HTR-8/SVneo (cell line): ENCODE measurements around the gene KSR1.
"Not testable (repeated sequence)": the region's sequence is repeated elsewhere in the genome, so short reads cannot be mapped to it uniquely, and the experiment has no call there.

Experiments used
- DNase-seq: peaks from one replicate; pipeline ENCODE4 v3.0.0; 2011; ENCODE audit warnings: low spot score, mixed read lengths; ENCODE audit not compliant: insufficient read length
- FAIRE-seq: peaks from 2 replicates; lab custom pipeline; 2011; peaks lifted over from hg19 to GRCh38; lab: Jason Lieb, UNC

The KSR1 gene

GRCh38 chr17:27663936-27664605, 207.8 kb downstream of the KSR1 start:
- DNase-seq: no peak
- no peak for FAIRE-seq

DNA sequence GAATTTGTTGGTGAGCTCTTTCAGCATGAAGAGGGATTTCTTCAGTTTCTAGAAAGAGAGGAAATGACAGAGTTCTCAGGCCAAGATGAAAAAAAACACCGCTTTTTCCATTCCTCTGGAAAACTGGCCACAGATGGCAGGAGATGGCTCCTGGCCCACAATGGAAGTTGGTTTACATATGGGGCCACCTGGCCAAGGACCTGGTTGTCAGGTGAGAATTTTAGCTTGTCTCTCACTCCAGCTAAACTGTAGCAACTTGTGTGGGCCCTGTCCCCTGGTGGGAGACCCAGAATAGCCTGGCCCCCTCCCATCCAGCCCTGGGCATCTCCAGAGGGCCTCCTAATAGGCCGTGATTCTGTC, 208.3 kb downstream of the KSR1 start:
- DNase-seq (no peak), FAIRE-seq (no peak)

DNA sequence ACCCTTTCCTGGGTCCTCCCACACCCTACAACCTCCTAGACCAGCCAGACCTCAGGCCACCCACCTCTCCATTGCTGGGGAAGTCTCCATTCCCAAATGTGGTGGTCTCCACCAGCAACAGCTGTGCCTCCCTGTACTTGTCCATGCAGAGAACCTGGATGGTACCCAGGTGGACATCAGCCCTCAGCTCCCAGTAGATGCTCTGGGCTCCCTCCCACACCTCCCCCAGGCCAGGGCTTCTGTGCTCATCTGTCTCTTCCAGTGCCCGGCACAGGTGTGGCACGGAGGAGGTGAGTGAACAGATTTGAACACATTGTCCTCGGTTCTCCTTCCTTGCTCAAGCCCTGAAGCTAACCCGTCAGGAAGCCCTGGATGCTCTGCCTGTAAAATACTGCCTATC, 209.3 kb downstream of the KSR1 start:
- DNase-seq (no peak), FAIRE-seq (no peak)

GRCh38 chr17:27666270-27666669, 210.0 kb downstream of the KSR1 start:
- DNase-seq, FAIRE-seq: not testable (repeated sequence)

DNA sequence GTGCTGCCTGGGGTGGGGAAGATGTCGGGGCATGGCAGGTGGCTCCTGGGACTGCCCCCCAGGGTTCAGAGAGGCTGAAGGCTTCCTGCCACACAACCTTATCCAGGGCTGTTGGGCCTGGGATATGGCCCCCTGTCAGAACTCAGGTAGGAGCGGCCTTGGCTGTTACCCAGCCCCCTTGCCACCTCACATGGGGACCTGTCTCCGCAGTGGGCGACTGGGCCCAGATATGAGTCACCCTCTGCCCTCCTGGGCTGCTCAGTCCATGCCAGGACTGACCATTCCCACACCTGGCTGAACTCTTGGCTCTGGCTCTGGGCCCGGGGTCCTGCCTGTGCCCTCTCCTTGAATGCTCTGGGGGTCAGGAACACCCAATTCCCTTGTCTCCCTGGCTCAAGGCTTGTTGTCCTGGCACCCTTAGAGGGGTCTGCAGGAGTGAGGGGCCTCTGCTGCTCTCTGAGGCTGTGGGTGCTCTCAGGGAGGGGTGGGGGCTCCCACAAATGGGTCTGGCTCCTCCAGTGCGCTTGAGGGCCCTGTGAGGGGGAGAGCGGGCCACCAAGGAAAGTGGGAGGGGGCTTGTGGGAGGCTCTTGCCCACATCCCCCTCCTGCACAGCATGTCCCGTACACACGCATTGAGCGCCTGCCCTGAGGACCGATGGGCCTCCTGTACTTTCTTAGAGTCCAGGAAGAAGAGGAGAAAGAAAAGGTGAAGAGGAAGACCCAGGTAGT, 210.7 kb downstream of the KSR1 start:
- DNase-seq: no peak
- no peak for FAIRE-seq

GRCh38 chr17:27667656-27668487, 211.6 kb downstream of the KSR1 start:
- FAIRE-seq (no peak), DNase-seq (no peak)

DNA sequence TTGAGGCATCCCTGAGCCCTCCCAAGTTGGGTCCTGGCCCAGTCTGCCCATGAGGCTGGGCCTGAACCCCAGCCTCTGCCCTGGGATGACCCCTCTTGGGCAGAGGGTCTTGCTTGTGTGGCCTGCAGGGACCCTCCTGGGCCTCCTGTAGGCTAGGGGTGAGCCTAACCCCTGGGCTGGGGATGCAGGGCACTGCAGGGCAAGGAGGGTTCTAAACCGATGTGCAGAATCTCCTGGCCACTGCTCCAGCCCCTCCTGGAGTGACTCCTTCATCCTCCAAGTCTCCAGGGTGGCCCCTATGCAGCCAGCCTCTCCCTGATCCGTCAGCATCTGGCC, 212.2 kb downstream of the KSR1 start:
- DNase-seq: no peak
- no peak for FAIRE-seq

- no peak for DNase-seq
- FAIRE-seq: no peak
Observed at GRCh38 chr17:27669136-27669535, 212.9 kb downstream of the KSR1 start.

GRCh38 chr17:27669850-27670249, 213.6 kb downstream of the KSR1 start:
- FAIRE-seq: no peak
- no peak for DNase-seq

DNA sequence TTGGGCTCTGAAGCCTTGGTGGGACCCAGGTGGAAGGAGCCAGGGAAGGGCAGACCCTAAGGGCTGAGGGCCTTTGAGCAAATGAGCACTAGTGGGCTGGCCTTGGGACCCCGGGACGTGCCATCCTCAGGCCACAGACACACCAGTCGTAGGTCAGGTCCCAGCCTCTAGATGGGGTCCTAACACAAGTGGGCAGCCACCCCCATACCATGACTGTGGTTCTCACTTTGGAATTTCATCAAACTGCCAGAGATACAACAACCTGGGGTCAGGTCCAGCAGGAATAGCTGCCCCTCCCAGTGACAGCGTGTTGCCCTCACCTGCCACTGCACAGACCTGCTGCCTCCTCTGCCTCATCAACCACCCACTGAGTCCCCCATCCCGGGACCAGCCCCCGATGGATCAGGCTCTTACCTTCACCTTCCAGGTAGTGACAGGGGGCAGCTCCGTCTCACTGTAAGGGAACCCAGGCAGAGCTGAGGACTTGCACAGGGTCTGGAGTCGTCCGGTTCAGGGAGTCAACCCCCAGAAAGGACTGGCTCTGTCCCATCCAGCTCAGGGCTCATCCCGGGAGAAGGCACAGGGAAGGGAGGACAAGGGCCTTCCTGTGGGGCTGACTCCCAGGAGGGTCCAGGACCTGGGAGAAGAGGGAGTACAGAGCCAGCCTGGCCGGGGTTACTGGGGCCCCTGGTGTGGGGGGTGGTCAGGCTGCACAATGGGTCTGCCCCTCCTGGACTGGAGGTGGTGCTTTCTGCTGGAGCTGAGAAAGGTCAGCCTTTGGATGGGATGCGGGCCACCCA, 214.7 kb downstream of the KSR1 start:
- DNase-seq (no peak), FAIRE-seq (no peak)

- DNase-seq (no peak), FAIRE-seq (no peak)
Observed at GRCh38 chr17:27671591-27671910, 215.3 kb downstream of the KSR1 start.

DNA sequence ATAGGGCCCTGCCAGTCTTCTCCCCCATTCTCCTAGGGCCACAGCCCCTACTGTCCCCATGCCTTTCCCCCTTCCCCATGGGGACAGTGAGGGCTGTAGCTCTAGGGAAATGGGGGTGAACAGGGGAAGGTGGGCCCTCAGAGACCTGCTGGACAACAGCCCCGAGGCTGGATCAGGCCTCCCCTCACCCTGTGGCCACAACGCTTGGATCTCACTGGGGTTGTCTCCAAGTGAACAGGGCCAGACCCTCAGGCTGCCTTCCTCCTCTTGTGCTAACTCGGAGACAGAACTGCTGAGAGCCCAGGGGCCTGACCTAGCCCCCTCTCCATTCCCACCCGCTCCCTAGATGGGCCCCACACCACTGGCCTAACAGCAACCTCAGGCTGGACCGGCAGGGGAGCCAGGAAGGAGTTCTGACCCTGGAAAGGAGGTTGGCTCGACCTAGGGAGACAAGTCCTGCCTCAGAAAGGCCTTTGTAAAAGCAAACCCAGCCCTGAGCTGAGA, 215.8 kb downstream of the KSR1 start:
- FAIRE-seq, DNase-seq: not testable (repeated sequence)

DNA sequence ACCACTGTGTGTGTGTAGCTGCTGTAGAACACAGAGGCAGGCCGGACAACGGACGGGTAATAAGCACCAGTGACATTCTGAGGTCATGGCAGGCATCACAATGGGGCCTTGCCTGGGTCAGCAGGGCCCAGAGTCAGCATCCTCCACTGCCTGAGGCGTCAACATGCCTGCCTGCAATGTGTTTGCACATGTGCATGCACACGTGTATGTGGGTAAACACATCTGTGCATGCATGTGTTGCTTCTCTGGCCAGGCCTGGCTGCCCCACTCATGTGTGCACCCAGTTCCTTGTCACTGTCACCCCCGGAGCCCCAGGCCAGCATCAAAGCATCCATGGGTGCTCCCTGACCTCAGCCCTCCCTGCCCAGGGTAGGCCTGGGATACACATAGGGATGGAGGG, 218.1 kb downstream of the KSR1 start:
- no peak for FAIRE-seq
- DNase-seq: no peak
